Keratinocyte (primary cell): Measurements from ENCODE around the gene ATIC. TPM values are rescaled to one million over a fixed set of nuclear protein-coding genes. Genes with fewer than 3 reads are reported as not detected.

Source experiments
- DNase-seq: peaks from one replicate; pipeline ENCODE4 v3.0.0-alpha.2; 2011; ENCODE audit warnings: low read depth, missing footprints, low spot score
- FAIRE-seq: peaks from 2 replicates; lab custom pipeline; 2011; peaks lifted over from hg19 to GRCh38; lab: Jason Lieb, UNC
- H2AFZ ChIP-seq: 2 replicates; pipeline ENCODE4 v1.6.0; 2012; ENCODE audit warnings: low read length, control low read depth, inconsistent platforms; ENCODE audit not compliant: control insufficient read depth
- H3K27ac ChIP-seq: 2 replicates; pipeline ENCODE4 v1.5.1; 2011; ENCODE audit warnings: low read length; ENCODE audit not compliant: control insufficient read depth, insufficient read depth
- H3K27me3 ChIP-seq: 3 replicates; pipeline ENCODE4 v1.6.0; 2011; ENCODE audit warnings: low read length; ENCODE audit not compliant: control insufficient read depth, insufficient read depth; ENCODE audit errors: extremely low read depth
- H3K36me3 ChIP-seq, 2 experiments: 2 replicates in 1 of 2; 3 replicates in 1 of 2; pipeline ENCODE4 v1.5.1; 2011; ENCODE audit warnings: low read length in 2 of 2, mild to moderate bottlenecking in 1 of 2; ENCODE audit not compliant: control insufficient read depth in 2 of 2, insufficient read depth in 2 of 2; ENCODE audit errors: extremely low read depth in 1 of 2
- H3K4me1 ChIP-seq: 3 replicates; pipeline ENCODE4 v1.5.1; 2011; ENCODE audit warnings: low read length; ENCODE audit not compliant: control insufficient read depth, insufficient read depth; ENCODE audit errors: extremely low read depth
- H3K4me2 ChIP-seq: 3 replicates; pipeline ENCODE4 v1.6.0; 2011; ENCODE audit warnings: low read depth, low read length; ENCODE audit not compliant: control insufficient read depth, insufficient read depth; ENCODE audit errors: extremely low read depth
- H3K4me3 ChIP-seq, 3 experiments: fragments of 200-600 bp in 1 of 3; sonication (generic) in 1 of 3; 2 replicates in 2 of 3; 3 replicates in 1 of 3; pipeline ENCODE4 v1.5.1; 2011 to 2016; ENCODE audit warnings: low read length in 3 of 3, mild to moderate bottlenecking in 3 of 3, control low read depth in 2 of 3, inconsistent platforms in 1 of 3, low read depth in 1 of 3, mixed read lengths in 1 of 3, mixed run types in 1 of 3, moderate library complexity in 1 of 3; ENCODE audit not compliant: control insufficient read depth in 2 of 3, insufficient read depth in 2 of 3; ENCODE audit errors: extremely low read depth in 1 of 3
- H3K79me2 ChIP-seq: 2 replicates; pipeline ENCODE4 v1.6.0; 2012; ENCODE audit warnings: low read length; ENCODE audit not compliant: control insufficient read depth, insufficient read depth
- H3K9ac ChIP-seq: 3 replicates; pipeline ENCODE4 v1.6.0; 2011; ENCODE audit warnings: low read length; ENCODE audit not compliant: control insufficient read depth, insufficient read depth; ENCODE audit errors: extremely low read depth
- H3K9me1 ChIP-seq: 3 replicates; pipeline ENCODE4 v1.6.0; 2011; ENCODE audit warnings: low read length; ENCODE audit not compliant: control insufficient read depth, insufficient read depth; ENCODE audit errors: extremely low read depth
- H3K9me3 ChIP-seq: 2 replicates; pipeline ENCODE4 v1.5.1; 2012; ENCODE audit warnings: low read depth, low read length; ENCODE audit not compliant: control insufficient read depth
- H4K20me1 ChIP-seq: 3 replicates; pipeline ENCODE4 v1.6.0; 2011; ENCODE audit warnings: low read length; ENCODE audit not compliant: control insufficient read depth, insufficient read depth; ENCODE audit errors: extremely low read depth
- CTCF ChIP-seq, 3 experiments: IDR thresholded peaks in 1 of 3; conservative IDR thresholded peaks in 1 of 3; optimal IDR thresholded peaks in 1 of 3; 2 replicates in 2 of 3; 3 replicates in 1 of 3; pipeline versions ENCODE3 to v1.5.1; 2011; ENCODE audit warnings: low read length in 3 of 3, mild to moderate bottlenecking in 3 of 3, moderate library complexity in 2 of 3, control low read depth in 1 of 3, inconsistent platforms in 1 of 3; ENCODE audit not compliant: insufficient read depth in 2 of 3; ENCODE audit errors: extremely low read depth in 1 of 3
- EZH2 ChIP-seq: IDR thresholded peaks from one replicate; pipeline ENCODE4 v1.6.1; 2012; ENCODE audit warnings: inconsistent platforms, mild to moderate bottlenecking, low read length, moderate library complexity
- dilution Hi-C: fragments of 300-500 bp; cut with MboI; formaldehyde crosslinking; loops from one replicate; pipeline ENCODE4 v1.7.0; 2020; ENCODE audit warnings: low sequenced_read_pairs; ENCODE audit not compliant: extremely low pct_ligation_motif_present
- polyA plus RNA-seq, 5 experiments: library from polyadenylated mRNA; depleted of rRNA in 3 of 5; stranded (reverse) in 3 of 5; stranded (forward) in 1 of 5; unstranded in 1 of 5; fragments of >200 nt; gene quantifications; 1 replicate in 1 of 5; 2 replicates in 3 of 5; 3 replicates in 1 of 5; pipeline versions ENCODE4 v1.2.1 to v1.2.3, GENCODE V29; 2011 to 2012; ENCODE audit warnings: missing spikeins in 2 of 5, low read depth in 1 of 5, low replicate concordance in 1 of 5

ATIC gene
- polyA plus RNA-seq, 1 donor (not counting 4 experiments of a cell fraction or from before 2014, with no cell fraction given) = 110 TPM

- H4K20me1 ChIP-seq = no peaks in the 10 kb centered on the region
- no peaks in the 10 kb centered on the region for H3K4me1 ChIP-seq
- H3K27me3 ChIP-seq = no peaks in the 10 kb centered on the region
- peaks cover 0 to 31% of the 10 kb centered on the region in 2 experiments for H3K36me3 ChIP-seq
- no peaks in the 10 kb centered on the region for H3K9me1 ChIP-seq
- no peak overlapping the region for H3K4me2 ChIP-seq
- dilution Hi-C loops = no loop called here
- no peak overlapping the region for H3K27ac ChIP-seq
- H3K4me3 ChIP-seq = no peak overlapping the region
- DNase-seq (no peak), FAIRE-seq (no peak)
- no peaks in the 10 kb centered on the region for H3K79me2 ChIP-seq
- no peak overlapping the region for H3K9ac ChIP-seq
- H2AFZ ChIP-seq = no peak overlapping the region
- no peaks in the 10 kb centered on the region for H3K9me3 ChIP-seq
- no peak for TF ChIP-seq CTCF (optimal IDR thresholded peaks at IDR 0.05 in 1 of 3, IDR thresholded peaks at IDR 0.05 in 1 of 3, conservative IDR thresholded peaks at IDR 0.05 in 1 of 3; ENCODE audit: extremely low read depth in 1 of 3, insufficient read depth in 2 of 3, low read length in 3 of 3)
- TF ChIP-seq EZH2 = no peak
Observed at GRCh38 chr2:215394102-215394805, 82.4 kb downstream of the ATIC start.

GRCh38 chr2:215395687-215396460, 84.0 kb downstream of the ATIC start:
- dilution Hi-C loops = no loop called here
- no peak for FAIRE-seq
- H2AFZ ChIP-seq = no peak overlapping the region
- no peak overlapping the region for H3K4me2 ChIP-seq
- no peak overlapping the region for H3K27ac ChIP-seq
- no peak overlapping the region for H3K4me3 ChIP-seq
- H3K9me3 ChIP-seq = no peaks in the 10 kb centered on the region
- DNase-seq = no peak
- TF ChIP-seq EZH2 (no peak), CTCF (optimal IDR thresholded peaks at IDR 0.05 in 1 of 3, IDR thresholded peaks at IDR 0.05 in 1 of 3, conservative IDR thresholded peaks at IDR 0.05 in 1 of 3; ENCODE audit: extremely low read depth in 1 of 3, insufficient read depth in 2 of 3, low read length in 3 of 3) (no peak)
- H4K20me1 ChIP-seq = no peaks in the 10 kb centered on the region
- no peaks in the 10 kb centered on the region for H3K27me3 ChIP-seq
- H3K9ac ChIP-seq = no peak overlapping the region
- H3K9me1 ChIP-seq = no peaks in the 10 kb centered on the region
- no peaks in the 10 kb centered on the region for H3K4me1 ChIP-seq
- no peaks in the 10 kb centered on the region for H3K79me2 ChIP-seq
- peaks cover 0 to 30% of the 10 kb centered on the region in 2 experiments for H3K36me3 ChIP-seq
